ENCODE results near the gene ACSL3.
"Not testable (repeated sequence)": the region's sequence is repeated elsewhere in the genome, so short reads cannot be mapped to it uniquely, and the experiment has no call there.

Gene ACSL3

GRCh38 chr2:222973237-222973636 lies 112.4 kb downstream of the ACSL3 start:
- H3K4me3 Mint-ChIP-seq, result no peak overlapping the region
- no peak overlapping the region for H3K27ac Mint-ChIP-seq

GRCh38 chr2:222973733-222974132 lies 112.9 kb downstream of the ACSL3 start:
- no peak overlapping the region for H3K27ac Mint-ChIP-seq
- no peak overlapping the region for H3K4me3 Mint-ChIP-seq
- H3K9me3 Mint-ChIP-seq (ENCODE audit: low read depth), result no peaks in the 10 kb centered on the region
- H3K4me1 Mint-ChIP-seq (ENCODE audit: low read depth), result no peaks in the 10 kb centered on the region
- H3K36me3 Mint-ChIP-seq, result no peaks in the 10 kb centered on the region
- peaks cover 6% of the 10 kb centered on the region for H3K27me3 Mint-ChIP-seq

More at GRCh38 chr2:222973237-222973636, 112.4 kb downstream of the ACSL3 start:
- Mint-ChIP-seq H3K36me3 (no peaks in the 10 kb centered on the region), H3K9me3 (ENCODE audit: low read depth) (no peaks in the 10 kb centered on the region), H3K27me3 (peaks cover 6% of the 10 kb centered on the region), H3K4me1 (ENCODE audit: low read depth) (no peaks in the 10 kb centered on the region)

GRCh38 chr2:222976521-222977061 lies 115.8 kb downstream of the ACSL3 start:
- Mint-ChIP-seq H3K36me3 (no peaks in the 10 kb centered on the region), H3K4me3 (no peak overlapping the region), H3K27ac (no peak overlapping the region), H3K4me1 (ENCODE audit: low read depth) (no peaks in the 10 kb centered on the region), H3K27me3 (peaks cover 6% of the 10 kb centered on the region), H3K9me3 (ENCODE audit: low read depth) (no peaks in the 10 kb centered on the region)

GRCh38 chr2:222977121-222977520 lies 116.3 kb downstream of the ACSL3 start:
- H3K27me3 Mint-ChIP-seq, result peaks cover 6% of the 10 kb centered on the region
- H3K36me3 Mint-ChIP-seq, result no peaks in the 10 kb centered on the region
- H3K27ac Mint-ChIP-seq, result no peak overlapping the region
- H3K9me3 Mint-ChIP-seq (ENCODE audit: low read depth), result no peaks in the 10 kb centered on the region
- H3K4me3 Mint-ChIP-seq, result no peak overlapping the region
- H3K4me1 Mint-ChIP-seq (ENCODE audit: low read depth), result no peaks in the 10 kb centered on the region

GRCh38 chr2:222978850-222979249 lies 118.0 kb downstream of the ACSL3 start:
- H3K36me3 Mint-ChIP-seq, result no peaks in the 10 kb centered on the region
- H3K27me3 Mint-ChIP-seq, result peaks cover 6% of the 10 kb centered on the region
- no peak overlapping the region for H3K4me3 Mint-ChIP-seq
- no peak overlapping the region for H3K27ac Mint-ChIP-seq
- no peaks in the 10 kb centered on the region for H3K9me3 Mint-ChIP-seq (ENCODE audit: low read depth)
- H3K4me1 Mint-ChIP-seq (ENCODE audit: low read depth), result no peaks in the 10 kb centered on the region

- Mint-ChIP-seq H3K9me3 (ENCODE audit: low read depth) (no peaks in the 10 kb centered on the region), H3K4me3 (no peak overlapping the region), H3K36me3 (no peaks in the 10 kb centered on the region), H3K4me1 (ENCODE audit: low read depth) (no peaks in the 10 kb centered on the region), H3K27ac (no peak overlapping the region), H3K27me3 (peaks cover 6% of the 10 kb centered on the region)
Measured at GRCh38 chr2:222979484-222979883, 118.6 kb downstream of the ACSL3 start.

GRCh38 chr2:222982010-222982908 lies 121.4 kb downstream of the ACSL3 start:
- Mint-ChIP-seq H3K36me3 (no peaks in the 10 kb centered on the region), H3K4me3 (no peak overlapping the region), H3K27ac (no peak overlapping the region), H3K4me1 (ENCODE audit: low read depth) (no peaks in the 10 kb centered on the region), H3K9me3 (ENCODE audit: low read depth) (no peaks in the 10 kb centered on the region), H3K27me3 (peaks cover 9% of the 10 kb centered on the region)

- H3K27ac Mint-ChIP-seq, result no peak overlapping the region
- no peaks in the 10 kb centered on the region for H3K36me3 Mint-ChIP-seq
- peaks cover 9% of the 10 kb centered on the region for H3K27me3 Mint-ChIP-seq
- no peak overlapping the region for H3K4me3 Mint-ChIP-seq
- no peaks in the 10 kb centered on the region for H3K4me1 Mint-ChIP-seq (ENCODE audit: low read depth)
- no peaks in the 10 kb centered on the region for H3K9me3 Mint-ChIP-seq (ENCODE audit: low read depth)
Measured at GRCh38 chr2:222982909-222983265, 122.1 kb downstream of the ACSL3 start.

- Mint-ChIP-seq H3K27ac (no peak overlapping the region), H3K4me3 (no peak overlapping the region), H3K9me3 (ENCODE audit: low read depth) (no peaks in the 10 kb centered on the region), H3K36me3 (no peaks in the 10 kb centered on the region), H3K27me3 (peaks cover 10% of the 10 kb centered on the region), H3K4me1 (ENCODE audit: low read depth) (no peaks in the 10 kb centered on the region)
Measured at GRCh38 chr2:222984908-222985307, 124.1 kb downstream of the ACSL3 start.

GRCh38 chr2:222989431-222989830 lies 128.6 kb downstream of the ACSL3 start:
- Mint-ChIP-seq H3K4me1 (ENCODE audit: low read depth) (no peaks in the 10 kb centered on the region), H3K27ac (no peak overlapping the region), H3K36me3 (no peaks in the 10 kb centered on the region), H3K9me3 (ENCODE audit: low read depth) (no peaks in the 10 kb centered on the region), H3K4me3 (no peak overlapping the region), H3K27me3 (peaks cover 17% of the 10 kb centered on the region)

- H3K4me3 Mint-ChIP-seq; H3K27ac Mint-ChIP-seq; H3K9me3 Mint-ChIP-seq (ENCODE audit: low read depth); H3K36me3 Mint-ChIP-seq; H3K4me1 Mint-ChIP-seq (ENCODE audit: low read depth): not testable (repeated sequence)
- peaks cover 13% of the 10 kb centered on the region for H3K27me3 Mint-ChIP-seq
Measured at GRCh38 chr2:222990206-222990605, 129.4 kb downstream of the ACSL3 start.

- H3K27me3 Mint-ChIP-seq, result peaks cover 9% of the 10 kb centered on the region
- no peak overlapping the region for H3K4me3 Mint-ChIP-seq
- H3K36me3 Mint-ChIP-seq, result no peaks in the 10 kb centered on the region
- H3K27ac Mint-ChIP-seq, result no peak overlapping the region
- H3K9me3 Mint-ChIP-seq (ENCODE audit: low read depth), result no peaks in the 10 kb centered on the region
- H3K4me1 Mint-ChIP-seq (ENCODE audit: low read depth), result no peaks in the 10 kb centered on the region
Measured at GRCh38 chr2:222992137-222992536, 131.3 kb downstream of the ACSL3 start.
